NB4 (cell line): ENCODE data around the gene C1orf105.

Experiments
- CTCF ChIP-seq: IDR thresholded peaks from one replicate; pipeline ENCODE4 v1.5.1; 2012; ENCODE audit warnings: low read depth, low read length
- POLR2A ChIP-seq: IDR thresholded peaks from 2 replicates; pipeline ENCODE4 v1.6.1; 2011; ENCODE audit warnings: mild to moderate bottlenecking; ENCODE audit not compliant: insufficient read length; ENCODE audit errors: extremely low read depth

- TF ChIP-seq POLR2A: no peak
- no peak for TF ChIP-seq CTCF
Observed at GRCh38 chr1:172467446-172467845, 47.0 kb downstream of the C1orf105 start.
